COLO668 (cell line): Measurements from ENCODE around the gene LCN2.
A peak's percentile ranks its signal among the peaks of the same experiment; 100 is the strongest.

Experiments used
- DNase-seq: peaks from one replicate; lab custom pipeline; 2025; ENCODE audit not compliant: unreplicated experiment; lab: John Stamatoyannopoulos, UW

The LCN2 gene

GRCh38 chr9:128163523-128164306 is 14.5 kb downstream of the LCN2 start:
- no peak for DNase-seq

- DNase-seq: no peak
These were observed 15.1 kb downstream of the LCN2 start for GRCh38 chr9:128164307-128164885.

- DNase-seq: no peak
These were observed 16.9 kb downstream of the LCN2 start for GRCh38 chr9:128166169-128166568.

- DNase-seq: no peak
These were observed 18.0 kb downstream of the LCN2 start for GRCh38 chr9:128167209-128167608.

- no peak for DNase-seq
These were observed 19.6 kb downstream of the LCN2 start for GRCh38 chr9:128168731-128169308.

- DNase-seq: no peak
These were observed 20.2 kb downstream of the LCN2 start for GRCh38 chr9:128169492-128169891.

- no peak for DNase-seq
These were observed 20.7 kb downstream of the LCN2 start for GRCh38 chr9:128169925-128170324.

GRCh38 chr9:128174062-128174461 is 24.8 kb downstream of the LCN2 start:
- DNase-seq: no peak

- DNase-seq: no peak
These were observed 25.9 kb downstream of the LCN2 start for GRCh38 chr9:128175102-128175563.

GRCh38 chr9:128175726-128176125 is 26.5 kb downstream of the LCN2 start:
- DNase-seq: no peak

- DNase-seq: peak; percentile 29
These were observed 29.7 kb downstream of the LCN2 start for GRCh38 chr9:128178806-128179431.

- DNase-seq: no peak
These were observed 30.7 kb downstream of the LCN2 start for GRCh38 chr9:128180001-128180400.

GRCh38 chr9:128180447-128180846 is 31.2 kb downstream of the LCN2 start:
- DNase-seq: no peak

GRCh38 chr9:128181480-128181879 is 32.2 kb downstream of the LCN2 start:
- peak; percentile 12 for DNase-seq

GRCh38 chr9:128182893-128183588 is 33.8 kb downstream of the LCN2 start:
- DNase-seq: no peak

GRCh38 chr9:128185979-128186965 is 37.0 kb downstream of the LCN2 start:
- no peak for DNase-seq

- DNase-seq: no peak
These were observed 38.1 kb downstream of the LCN2 start for GRCh38 chr9:128187361-128187760.

GRCh38 chr9:128188209-128188608 is 39.0 kb downstream of the LCN2 start:
- DNase-seq: no peak

GRCh38 chr9:128190013-128190412 is 40.8 kb downstream of the LCN2 start:
- DNase-seq: no peak
